ENCODE data around the gene SLC4A5.

SLC4A5 gene, protein sequence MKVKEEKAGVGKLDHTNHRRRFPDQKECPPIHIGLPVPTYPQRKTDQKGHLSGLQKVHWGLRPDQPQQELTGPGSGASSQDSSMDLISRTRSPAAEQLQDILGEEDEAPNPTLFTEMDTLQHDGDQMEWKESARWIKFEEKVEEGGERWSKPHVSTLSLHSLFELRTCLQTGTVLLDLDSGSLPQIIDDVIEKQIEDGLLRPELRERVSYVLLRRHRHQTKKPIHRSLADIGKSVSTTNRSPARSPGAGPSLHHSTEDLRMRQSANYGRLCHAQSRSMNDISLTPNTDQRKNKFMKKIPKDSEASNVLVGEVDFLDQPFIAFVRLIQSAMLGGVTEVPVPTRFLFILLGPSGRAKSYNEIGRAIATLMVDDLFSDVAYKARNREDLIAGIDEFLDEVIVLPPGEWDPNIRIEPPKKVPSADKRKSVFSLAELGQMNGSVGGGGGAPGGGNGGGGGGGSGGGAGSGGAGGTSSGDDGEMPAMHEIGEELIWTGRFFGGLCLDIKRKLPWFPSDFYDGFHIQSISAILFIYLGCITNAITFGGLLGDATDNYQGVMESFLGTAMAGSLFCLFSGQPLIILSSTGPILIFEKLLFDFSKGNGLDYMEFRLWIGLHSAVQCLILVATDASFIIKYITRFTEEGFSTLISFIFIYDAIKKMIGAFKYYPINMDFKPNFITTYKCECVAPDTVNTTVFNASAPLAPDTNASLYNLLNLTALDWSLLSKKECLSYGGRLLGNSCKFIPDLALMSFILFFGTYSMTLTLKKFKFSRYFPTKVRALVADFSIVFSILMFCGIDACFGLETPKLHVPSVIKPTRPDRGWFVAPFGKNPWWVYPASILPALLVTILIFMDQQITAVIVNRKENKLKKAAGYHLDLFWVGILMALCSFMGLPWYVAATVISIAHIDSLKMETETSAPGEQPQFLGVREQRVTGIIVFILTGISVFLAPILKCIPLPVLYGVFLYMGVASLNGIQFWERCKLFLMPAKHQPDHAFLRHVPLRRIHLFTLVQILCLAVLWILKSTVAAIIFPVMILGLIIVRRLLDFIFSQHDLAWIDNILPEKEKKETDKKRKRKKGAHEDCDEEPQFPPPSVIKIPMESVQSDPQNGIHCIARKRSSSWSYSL

DNA sequence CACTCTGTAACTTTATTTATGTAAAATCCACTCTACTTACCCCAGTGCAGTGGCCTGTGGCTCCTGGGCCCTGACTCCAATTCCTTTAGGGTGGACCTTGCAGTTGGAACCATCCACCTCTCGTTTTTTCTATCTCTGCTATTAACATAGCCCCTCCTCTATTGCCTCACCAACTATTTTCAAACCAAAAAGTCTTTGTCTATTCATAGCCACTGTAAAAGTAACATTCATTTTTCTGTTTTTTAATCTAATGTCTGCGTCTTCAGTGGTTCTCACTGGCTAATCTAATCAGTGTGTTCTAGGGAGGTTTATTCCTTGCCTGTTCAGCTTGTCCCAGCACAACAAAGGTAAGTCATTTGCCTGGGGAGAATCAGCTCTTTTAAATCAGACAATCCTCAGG is at the start of gene SLC4A5:
Gene SLC4A5 (minus strand): TSS at position 101 of the 400 bp plus-strand sequence. CDS start 28,393 bp downstream, outside the sequence.
- DNase-seq, result no peak

DNA sequence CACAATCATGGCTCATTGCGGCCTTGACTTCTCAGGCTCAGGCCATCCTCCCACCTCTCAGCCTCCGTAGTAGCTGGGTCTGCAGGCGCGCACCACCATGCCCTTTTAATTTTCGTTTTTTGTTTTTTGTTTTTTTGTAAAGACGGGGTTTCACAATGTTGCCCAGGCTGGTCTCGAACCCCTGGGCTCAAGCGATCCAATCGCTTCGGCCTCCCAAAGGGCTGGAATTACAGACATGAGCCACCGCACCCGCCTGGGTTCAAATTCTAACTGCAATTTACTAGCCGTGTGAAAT is 49.2 kb upstream of the SLC4A5 start:
- DNase-seq, result no peak

DNA sequence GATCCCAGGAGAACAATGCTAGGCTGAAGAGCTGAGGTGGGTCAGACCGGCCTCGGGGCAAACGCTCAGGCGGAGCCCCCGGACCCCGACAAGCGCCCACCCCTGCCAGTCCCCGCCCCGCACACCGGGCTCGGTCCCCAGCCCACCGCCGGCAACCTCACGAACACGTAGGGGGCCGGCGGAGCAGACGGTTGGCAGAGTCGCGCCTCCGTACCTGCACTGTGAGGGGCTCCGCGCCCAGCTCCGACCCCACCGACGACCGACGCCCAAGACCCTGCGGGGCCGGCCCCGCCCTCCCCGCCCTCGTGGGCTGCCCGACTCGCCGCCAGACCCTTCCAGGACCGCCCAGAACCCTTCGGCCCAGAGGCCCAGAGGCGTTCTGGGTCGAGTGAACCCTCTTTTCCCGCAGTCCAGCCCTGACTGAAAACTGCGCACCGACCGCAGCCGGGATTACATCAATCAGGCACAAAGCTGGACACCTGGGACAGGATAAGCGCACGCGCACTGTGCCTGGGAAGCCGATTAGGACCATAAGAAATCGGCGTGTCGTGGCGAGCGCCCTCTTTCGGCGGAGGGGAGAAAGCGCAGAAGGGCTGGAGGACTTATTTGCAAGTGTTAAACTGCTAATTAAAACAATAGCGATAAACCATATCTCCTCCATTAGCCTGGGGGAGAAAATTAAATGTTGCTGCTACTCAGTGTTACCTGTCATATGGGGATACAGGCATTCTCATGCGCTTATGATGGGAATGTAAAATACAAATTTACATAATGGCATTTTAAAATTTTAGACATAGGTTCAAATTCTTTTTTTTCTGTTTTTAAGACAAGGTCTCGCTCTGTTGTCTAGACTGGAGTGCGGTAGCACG is 48.6 kb upstream of the SLC4A5 start:
- peak; percentile 97 for DNase-seq

DNA sequence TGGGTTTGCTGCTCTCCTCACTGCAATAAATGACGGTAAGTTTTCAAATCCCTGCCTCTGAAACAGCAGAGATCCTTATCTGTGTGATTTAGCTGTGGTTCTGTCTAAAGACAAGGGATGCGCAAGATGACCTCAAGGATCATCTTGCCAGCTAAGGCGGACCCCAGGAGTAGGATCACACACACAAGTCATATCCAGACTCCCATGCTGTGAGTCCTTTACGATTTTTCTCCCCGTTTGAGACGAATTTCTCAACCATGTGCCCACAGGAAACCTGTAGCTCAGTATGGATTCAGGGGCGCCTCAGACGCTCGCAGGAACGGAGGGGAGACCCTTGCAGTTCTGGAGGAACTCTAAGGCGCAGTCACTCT is 48.0 kb upstream of the SLC4A5 start:
- DNase-seq, result no peak

DNA sequence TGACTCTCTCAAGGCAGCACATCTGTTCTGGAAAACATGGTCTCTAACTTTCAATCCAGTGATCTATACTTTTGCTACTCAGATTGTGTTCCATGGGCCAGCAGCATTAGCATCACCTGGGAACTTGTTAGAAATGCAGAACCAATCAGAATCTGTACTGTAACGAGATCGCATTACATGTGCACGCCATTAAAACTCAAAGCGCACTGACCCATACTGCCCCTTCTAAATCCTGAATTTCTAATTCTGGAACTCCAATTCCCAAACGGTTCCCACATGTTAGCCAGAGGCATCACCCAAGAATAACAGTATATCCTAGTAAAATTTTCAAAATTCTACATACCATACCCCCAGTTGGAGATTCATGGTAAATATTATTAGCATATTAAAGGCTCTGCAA is 47.4 kb upstream of the SLC4A5 start:
- no peak for DNase-seq

DNA sequence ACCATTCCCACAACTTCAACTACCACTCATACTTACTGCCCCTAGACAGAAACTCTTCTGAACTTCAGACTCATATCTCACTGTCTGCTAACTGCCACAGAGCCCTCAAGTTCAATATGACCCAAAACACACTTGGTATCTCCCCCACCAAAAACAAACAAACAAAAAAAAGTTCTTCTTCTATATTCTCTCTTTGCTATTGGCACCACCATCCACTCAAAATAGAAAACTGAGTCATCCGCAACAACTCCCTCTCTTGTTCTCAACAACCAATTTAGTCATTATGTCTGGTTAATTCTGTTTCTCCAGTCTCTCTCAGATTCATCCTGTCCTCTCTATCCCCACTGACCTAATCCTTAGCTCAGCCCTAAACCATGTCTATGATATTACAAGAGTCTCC is 44.1 kb upstream of the SLC4A5 start:
- no peak for DNase-seq

DNA sequence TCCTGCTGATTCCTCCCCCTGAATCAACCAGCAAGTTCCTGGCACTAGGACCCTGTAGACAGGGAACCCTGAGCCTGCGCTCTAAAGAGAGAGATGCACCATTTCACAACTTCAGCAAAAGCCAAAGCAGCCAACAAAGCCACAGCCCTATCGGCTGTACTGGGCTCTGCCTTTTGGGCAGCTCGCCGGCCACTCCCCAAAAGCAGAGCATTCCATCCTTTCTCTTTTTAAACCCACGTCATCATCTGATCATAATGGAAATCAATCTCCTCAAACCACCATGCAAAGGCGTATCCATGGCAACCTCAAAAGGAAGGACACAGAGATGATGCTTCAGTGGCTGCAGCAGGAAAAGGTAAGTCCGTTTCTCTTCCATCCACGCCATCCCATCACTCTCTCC is 42.2 kb upstream of the SLC4A5 start:
- DNase-seq, result no peak

DNA sequence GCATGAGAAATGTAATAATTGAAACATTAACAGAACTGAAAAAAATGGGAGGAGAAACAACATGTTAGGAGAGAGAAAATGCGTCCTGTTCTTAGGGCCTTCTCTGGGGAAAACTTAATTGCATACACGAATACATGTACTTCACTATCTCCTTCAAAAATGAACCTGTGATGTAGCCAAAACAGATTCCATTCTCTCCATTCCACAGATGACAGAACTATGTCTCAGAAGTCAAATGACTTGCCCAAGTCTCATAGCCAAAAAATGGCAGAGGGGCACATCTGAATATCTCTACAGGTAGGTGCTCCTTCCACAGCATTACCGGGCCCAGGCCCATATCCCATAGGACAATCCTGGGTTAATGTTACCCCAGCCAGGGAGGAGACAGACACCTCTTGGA is 40.8 kb upstream of the SLC4A5 start:
- DNase-seq, result no peak

DNA sequence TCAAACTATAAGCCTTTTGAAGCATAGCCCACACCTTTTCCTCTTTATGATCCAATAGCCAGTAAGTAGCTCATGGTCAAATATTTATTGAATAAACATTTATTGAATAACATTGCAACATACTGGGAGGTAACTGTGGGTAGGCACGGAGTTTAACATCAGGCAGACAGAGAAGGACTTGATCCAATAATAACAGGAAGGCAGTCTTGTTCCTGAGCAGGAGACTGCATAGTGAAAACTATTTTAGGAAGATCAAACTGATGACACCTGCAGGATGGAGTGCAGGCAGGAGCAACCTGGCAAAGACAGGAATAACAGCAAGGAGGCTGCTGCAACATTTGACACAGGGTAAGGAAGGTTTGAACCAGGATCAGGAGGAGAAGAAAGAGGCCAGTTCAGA is 40.0 kb upstream of the SLC4A5 start:
- no peak for DNase-seq

DNA sequence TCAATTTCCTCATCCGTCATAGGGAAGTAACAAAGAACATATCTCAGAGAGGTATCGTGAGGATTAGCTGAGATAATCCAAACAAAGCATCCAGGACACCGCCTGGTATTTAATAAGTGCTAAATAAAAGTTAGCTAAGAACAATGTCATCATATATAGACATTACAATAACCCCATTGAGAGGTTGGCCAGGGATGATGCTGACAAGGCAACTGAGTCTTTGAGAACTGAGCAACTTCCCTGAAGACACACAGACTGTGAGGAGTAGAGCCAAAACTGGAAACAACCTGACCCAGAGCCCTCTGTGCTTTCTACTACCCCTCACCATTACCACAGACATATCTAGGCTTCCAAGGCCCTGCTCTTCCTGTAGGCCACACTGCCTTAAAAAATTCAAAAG is 38.5 kb upstream of the SLC4A5 start:
- DNase-seq, result no peak

DNA sequence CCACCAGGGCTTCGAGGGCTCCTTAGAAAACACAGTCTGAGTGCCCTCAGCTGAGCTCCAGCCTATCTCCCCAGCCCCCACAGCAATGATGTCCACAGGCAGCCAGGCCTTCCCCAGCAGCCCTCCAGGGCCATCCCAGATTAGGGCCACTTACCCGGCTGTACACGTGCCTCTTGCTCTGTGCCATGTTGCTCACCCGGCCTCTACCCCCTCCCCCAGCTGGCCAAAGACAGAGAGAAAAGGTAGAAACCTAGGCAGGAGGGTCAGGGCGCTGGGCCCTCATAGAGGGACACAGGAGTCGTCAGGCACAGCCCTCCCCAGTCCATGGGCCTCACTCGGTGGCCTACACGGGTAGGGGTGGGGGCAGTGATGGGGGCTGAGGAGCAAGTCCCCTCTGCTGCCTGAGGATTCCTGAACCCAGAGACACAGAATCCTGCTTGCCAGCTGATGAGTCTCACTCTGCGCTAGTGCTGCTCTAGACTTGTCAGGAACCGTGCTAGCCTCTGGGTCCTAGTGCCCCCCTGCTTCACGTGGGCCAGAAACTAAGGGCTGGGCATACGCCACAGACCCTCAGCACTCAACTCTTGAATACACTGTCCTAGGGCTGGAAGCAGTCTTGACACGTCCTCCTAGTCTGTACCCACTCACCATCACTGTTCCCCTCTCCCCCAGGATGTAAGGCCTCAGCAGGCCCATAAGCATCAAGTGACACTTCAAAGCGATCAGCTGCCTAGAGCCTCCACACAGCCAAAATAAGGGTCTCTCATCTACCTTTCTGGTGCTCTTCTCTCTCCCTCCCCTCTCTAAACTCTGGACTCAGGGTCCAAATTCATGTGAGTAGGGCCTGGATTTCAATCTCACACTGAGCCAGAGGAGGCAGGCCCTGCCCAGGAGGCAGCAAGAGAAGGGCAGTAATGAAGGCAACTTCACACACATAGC is 36.9 kb upstream of the SLC4A5 start, which contains the start of gene DCTN1:
Gene DCTN1 (minus strand): TSS at position 461 of the 939 bp plus-strand sequence. CDS start 274 bp downstream, at position 187.
- peak; percentile 30 for DNase-seq

DNA sequence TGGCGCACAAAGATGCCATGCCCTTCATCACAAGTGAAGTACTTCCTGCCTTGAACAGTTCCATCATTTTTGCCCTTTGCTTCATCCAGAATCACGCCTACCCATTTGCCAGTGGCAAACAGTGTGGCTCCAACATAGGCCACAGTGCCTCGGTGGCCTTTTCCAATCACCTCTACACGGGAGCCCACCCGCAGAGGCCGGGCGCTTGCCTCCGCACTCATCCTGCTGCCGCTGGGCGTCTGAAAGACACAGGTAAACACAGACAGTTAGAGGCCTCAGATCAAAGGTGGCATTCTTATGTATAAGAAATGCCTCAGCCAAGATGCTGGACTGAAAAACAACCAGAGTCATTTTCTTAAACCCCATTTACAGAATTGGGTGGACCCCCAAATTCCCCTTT is 34.8 kb upstream of the SLC4A5 start:
- no peak for DNase-seq

DNA sequence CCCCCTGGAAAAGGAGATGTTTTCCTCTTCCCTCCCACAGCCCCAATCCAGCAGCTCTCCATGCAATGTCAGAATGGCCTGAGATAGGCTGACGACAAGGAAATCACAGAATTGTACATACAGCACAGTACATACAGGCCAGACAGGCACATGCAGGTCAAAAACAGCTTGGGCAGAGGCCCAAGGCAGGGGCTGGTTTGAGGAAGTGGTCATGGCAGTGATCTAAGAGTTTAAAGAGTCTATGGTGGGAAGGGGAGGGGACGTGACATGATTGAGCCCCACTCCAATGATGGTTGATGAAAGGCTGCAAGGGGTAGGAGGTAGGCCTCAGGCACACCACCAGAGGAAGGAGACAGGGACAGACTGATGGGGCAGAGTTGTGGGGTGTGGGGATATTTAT is 32.6 kb upstream of the SLC4A5 start:
- DNase-seq, result no peak

DNA sequence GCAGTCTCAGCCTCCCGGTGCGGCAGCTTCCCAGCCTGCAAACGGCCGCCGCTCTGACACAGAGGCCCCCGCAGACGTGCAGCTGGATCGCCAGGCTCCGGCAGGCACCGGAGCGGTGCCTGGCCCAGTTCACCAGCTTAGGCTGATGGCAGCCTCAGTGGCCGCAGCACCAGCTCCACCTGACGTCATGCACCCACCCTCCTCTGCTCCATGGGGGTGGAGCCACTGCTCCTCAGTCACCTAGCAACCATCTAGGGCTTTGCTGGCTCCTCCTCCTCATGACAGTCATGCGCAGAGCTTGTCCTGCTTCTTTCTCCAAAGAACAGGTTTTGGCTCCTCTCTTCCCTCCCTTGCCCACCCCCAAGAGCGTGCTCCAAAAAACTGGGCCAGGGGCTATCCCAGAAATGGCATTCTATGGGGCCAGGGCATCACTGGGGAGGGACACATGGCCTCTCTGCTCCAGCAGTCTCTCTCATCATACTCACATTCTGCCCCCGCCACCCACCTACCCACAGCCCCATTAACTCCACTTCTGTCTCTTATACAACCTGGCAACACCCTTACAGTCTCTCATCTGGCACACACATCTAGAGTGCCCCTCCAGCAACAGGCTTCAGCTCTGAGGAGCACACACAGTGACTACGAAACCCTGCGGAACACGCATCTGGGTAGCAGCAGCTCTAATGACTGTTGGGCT is 31.4 kb upstream of the SLC4A5 start:
- DNase-seq, result no peak

DNA sequence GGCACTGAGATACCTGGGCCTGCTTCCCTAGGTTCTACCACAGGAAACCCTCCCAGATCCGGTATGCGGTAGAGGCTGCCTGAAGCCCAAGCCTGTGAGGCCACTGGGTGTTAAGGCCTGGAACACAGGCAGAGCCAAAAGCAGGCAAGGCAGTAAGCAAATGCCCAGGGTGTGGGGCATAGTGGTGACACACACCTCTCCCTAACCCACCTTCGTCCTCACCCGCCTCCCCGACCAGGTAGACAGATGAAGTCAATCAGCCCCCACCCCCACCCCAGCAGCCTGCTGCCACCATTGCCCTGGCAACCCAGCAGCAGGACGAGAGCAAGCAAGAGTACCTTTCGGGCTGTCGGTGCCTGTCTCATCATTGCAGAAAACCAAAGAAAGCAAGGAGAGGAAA is 30.8 kb upstream of the SLC4A5 start:
- DNase-seq, result no peak

DNA sequence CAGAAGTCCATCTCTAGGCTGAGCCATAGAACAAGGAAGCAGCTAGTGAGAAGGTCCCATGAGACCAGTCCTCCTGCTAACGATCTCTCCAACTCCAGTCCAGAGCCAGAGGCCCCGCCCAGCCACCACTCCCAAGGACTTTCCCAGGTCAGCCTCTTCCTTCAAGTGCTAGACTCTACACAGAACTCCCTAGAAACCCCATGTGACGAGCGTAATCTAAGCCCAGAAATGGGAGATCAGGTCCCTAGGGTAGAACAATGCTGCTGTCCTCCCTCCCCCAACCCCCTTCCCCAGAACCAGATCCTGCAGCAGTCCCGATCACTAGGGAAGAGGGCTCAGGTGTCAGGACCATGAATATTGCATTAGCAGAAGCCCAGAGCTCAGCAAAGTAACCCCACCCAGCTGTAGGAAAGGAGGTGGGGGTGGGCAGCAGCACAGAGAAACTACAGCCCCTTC is 30.0 kb upstream of the SLC4A5 start:
- no peak for DNase-seq

DNA sequence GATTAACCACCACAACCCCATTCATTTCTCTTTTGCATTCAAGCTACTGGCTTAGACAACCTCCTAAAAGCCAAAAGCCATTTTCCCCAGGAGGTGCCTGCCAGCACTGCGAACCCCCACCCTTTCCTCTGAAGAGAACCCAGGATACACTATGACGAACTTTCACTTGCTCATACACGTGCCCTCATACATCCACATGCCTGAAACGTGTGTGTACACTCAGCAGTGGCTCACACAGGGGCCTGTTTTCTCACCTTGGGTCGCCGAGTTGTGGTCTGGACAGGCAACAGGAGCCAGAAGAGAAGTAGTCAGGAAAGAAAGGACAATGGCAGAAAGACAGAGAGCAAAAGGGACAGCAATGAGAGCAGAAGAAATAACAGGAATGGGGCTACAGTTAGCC is 29.5 kb upstream of the SLC4A5 start:
- DNase-seq, result no peak

DNA sequence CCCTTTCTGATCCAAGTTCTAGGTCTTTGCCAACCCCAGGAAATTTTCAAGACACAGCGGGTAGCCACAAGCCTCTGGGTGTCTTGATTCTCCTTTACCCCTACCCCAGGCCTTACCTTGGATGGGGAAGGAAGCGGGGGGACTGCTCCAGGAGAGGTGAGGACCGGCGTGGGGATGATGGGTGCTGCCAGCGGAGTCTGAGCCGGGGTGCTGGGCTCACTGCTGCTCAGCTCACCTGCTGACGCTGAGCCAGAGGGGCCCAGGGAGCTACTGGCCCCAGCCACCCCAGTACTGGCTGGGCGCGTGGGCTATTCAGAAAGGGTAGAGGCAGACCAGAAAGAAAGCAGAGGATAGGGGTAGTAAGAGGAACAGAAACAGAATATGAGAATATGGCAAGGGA is 28.2 kb upstream of the SLC4A5 start:
- DNase-seq, result no peak

DNA sequence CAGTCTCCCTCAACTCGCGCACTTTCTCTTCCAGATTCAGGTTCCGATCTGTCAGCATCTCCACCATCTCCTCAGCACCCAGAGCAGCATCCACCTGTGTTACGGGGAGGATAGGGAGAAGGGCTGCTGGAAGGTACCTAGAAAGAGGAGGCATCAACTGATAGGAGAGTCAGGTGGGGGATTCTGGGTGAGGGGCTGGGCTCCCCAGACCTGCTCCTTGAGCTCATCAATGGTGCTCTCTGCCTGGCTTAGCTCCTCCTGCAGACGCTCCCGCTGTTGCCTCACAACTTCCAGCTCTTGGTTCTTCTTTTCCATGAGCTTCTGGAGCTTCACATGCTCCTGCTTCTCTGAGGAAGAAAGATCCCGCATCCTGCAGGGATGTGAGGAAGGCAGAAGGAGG is 26.8 kb upstream of the SLC4A5 start:
- DNase-seq, result no peak

DNA sequence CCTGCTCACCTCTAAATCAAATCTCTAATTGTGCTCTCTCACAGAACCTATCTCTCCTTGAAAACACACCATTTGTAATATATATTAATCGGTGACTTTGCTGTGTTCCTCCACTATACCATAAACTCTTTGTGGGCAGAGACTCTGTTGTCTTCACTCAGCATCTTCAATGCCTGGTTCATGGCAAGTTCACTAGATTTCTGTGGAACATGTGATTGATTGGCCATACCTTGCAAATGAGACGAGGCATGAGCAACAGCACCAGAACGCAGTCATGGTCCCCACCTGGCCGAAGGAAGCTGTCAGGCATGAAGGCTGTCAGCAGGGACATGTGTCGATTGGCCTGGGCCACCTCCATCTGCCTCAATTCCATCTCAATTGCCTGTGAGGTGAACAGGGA is 25.3 kb upstream of the SLC4A5 start:
- no peak for DNase-seq

DNA sequence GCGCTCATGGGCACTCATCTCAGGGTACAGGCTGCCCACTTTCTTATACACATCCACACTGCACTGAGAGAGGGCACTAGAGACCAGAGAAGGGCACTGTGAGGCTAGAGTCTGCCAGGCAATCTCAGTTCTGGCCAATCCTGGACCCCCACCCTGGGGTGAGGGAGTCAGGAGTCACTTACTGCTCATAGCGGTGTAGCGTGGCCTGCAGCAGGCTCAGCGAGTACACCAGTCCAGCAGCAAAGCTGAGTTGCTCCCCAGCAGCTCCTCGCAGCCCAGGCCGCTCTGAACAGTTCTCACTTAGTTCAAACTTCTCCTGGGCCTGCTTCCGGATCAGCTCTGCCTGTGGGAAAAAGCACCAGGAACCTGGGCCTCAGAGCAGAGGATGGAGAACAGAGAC is 24.6 kb upstream of the SLC4A5 start:
- DNase-seq, result no peak

Data from CD4-positive, alpha-beta T cell treated with Interleukin-6 for 4 hours (primary cell).